GM20000 (cell line): Measurements from ENCODE around the gene DPH3.

ENCODE experiments used
- DNase-seq: peaks from one replicate; pipeline ENCODE4 v3.0.0; 2012; ENCODE audit warnings: low spot score
- TF ChIP-seq, protein P1 (sequence below): IDR thresholded peaks from 2 replicates; pipeline ENCODE4 v1.5.1; 2012; ENCODE audit warnings: mild to moderate bottlenecking, control low read depth; ENCODE audit errors: extremely low read depth, missing control alignments

DPH3 gene

DNA sequence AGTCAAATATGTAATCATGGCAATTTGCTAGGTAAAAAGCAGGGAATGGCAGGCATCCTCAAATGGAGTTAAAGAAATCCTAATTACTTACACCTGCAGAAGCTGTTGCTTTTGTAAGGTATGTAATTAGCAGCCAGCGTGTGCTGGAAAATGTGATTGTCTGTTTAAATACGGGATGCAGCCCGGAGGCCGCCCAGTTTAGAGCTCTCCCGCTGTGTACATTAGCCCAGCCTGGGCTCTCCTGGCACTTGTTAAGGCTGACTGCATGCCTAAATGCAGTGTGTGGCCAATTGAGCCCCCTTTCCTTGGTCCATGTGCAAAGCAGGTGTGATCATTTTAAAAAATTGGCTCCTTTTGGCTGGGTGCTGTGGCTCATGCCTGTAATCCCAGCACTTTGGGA, 9.0 kb downstream of the DPH3 start:
- no peak for DNase-seq
- TF ChIP-seq, protein P1, sequence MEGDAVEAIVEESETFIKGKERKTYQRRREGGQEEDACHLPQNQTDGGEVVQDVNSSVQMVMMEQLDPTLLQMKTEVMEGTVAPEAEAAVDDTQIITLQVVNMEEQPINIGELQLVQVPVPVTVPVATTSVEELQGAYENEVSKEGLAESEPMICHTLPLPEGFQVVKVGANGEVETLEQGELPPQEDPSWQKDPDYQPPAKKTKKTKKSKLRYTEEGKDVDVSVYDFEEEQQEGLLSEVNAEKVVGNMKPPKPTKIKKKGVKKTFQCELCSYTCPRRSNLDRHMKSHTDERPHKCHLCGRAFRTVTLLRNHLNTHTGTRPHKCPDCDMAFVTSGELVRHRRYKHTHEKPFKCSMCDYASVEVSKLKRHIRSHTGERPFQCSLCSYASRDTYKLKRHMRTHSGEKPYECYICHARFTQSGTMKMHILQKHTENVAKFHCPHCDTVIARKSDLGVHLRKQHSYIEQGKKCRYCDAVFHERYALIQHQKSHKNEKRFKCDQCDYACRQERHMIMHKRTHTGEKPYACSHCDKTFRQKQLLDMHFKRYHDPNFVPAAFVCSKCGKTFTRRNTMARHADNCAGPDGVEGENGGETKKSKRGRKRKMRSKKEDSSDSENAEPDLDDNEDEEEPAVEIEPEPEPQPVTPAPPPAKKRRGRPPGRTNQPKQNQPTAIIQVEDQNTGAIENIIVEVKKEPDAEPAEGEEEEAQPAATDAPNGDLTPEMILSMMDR = no peak

DNA sequence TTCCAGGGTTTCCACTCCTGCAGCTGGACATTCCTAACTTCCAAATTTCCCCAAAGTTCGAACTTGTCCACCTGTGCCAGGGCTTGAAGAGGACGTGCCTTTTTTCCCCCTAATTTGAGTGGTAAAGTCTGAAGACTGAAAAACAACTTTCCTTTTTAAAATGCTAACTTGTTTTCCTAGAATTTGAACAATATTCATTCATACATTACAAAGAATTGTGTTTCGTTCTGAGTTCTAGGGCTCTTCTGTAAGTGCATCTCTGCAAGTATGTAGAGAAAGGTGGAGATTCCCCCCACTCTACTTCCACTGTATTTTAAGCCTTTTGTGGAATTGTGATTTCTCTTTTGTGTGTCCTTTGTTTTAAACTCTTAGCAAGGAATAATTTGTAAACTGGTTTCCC, 9.4 kb downstream of the DPH3 start:
- DNase-seq = no peak
- TF ChIP-seq, protein P1 = no peak

DNA sequence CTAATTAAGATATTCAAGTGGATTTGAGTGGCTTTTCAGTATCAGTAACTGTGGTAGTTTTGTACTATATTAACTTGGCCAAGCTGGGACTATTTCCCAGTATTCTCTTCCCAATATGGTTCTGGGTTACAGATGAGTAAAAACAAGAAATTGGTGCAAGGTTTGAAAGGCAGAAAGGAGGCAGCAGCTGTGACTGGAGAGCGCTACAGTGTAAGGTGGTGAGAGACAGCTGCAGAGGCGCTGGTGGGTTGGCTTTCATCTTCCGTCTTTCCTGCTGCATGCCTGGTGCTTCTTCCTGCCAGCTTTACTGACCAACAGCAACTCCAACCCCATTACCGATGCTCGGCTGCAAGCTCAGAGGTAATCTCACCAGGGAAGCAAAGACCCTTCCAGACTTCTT, 9.8 kb downstream of the DPH3 start:
- TF ChIP-seq, protein P1 = no peak
- no peak for DNase-seq

DNA sequence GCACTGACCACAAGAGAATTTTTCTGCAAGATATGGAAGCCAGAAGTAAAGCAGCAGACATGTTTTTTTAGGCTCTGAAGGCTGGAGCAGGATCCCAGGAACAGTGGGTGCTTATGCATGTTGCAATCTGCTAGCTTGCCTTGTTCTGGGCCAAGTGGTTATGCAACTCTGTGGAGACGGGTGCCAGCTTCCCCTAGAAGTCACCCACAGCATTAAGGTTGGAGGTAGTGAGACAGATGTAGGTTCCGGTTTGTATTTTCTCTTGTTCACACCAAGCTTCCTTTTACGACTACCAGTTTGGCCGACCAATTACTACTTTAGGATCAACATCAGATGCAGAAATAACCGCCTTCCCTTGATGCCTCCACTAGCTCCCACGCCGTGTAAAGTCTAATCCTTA, 11.1 kb downstream of the DPH3 start:
- DNase-seq = no peak
- TF ChIP-seq, protein P1 = no peak

DNA sequence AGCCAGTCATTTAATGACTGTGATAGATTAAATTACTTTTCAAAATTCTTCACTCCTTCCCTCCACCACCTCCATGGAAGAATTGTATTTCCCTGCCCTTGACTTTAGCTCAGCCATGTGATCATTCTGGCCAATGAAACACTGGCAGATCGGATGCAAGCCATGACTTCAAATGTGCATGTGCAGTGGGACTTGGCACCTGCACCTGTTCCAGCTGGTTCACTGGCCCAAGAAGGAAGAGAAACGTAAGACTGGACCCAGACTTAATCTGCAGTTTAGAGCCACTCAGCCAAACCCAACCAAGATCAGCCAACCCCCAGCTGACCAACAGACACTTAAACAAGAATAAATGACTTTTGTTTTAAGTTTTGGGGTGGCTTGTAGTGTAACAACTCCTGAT, 11.8 kb downstream of the DPH3 start:
- TF ChIP-seq, protein P1 = no peak
- DNase-seq = no peak

DNA sequence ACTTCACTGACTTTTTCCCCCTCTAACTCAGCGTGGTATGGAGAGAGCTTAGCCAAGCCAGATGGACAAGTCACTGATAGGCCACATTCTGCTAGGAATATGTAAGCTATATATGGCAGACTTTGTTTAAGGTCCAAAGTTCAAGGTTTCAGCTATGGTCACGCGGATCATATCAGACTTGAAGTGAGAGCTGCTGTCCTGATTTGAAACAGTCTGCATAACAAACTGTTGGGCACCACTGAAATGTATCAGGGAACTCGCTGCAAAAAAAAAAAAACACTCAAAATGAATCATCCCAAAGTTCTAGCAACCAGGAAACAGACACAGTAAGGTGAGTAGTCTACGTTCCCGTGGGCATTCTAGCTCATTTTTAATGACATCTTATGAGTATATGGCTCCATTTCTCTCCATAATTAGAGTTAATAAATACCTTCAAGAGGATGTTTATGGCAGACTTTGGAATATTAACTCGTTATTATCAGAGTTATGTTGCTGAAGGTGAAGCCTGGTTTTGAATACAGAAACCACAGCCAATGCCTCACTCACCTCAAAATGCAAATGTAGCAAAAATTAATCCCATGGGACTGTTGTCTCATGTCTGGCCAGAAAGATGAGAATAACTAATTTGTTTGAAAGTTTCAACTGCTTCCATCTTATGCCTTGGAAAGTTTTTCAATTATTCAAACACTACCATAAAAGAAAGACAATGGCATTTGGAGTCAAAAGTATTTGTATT, 12.3 kb downstream of the DPH3 start:
- TF ChIP-seq, protein P1 = no peak
- no peak for DNase-seq

DNA sequence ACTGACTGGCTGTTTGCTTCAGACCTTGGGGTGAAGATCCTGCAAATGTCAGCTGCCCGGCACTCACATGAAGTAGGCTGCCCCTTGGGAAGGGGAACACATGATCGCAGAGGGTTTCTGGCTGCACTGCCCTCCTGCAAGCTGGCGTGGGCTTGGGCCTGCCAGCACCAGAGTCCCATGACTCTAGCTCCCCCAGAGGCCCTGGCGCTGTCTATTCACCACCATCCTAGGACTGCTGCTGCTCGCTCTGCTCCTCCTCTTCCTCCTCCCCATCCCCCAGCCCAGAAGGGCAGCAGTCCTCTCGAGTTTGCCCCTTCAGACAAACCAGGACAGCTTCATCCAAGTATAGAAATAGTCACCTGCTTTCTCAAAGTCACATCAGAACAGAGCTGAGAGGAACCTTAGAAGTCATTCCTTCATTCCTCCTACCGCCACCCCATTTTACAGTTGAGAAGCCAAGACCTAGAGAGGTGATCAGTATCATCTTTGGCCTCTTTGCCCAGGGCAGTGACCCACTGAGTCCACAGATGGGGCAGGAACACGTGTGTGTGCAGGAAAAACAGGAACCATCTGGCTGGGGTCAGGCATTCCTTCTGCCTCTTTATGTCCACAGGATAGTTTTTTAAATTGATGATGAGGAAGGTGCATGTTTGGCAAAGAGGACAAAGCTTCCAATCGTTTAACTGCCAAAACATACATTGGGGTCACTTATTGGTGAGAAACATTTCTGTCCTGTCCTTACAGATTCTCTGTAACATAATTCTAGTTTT, 13.2 kb downstream of the DPH3 start:
- no peak for DNase-seq

More for the DNA sequence above, 13.2 kb downstream of the DPH3 start:
- TF ChIP-seq, protein P1 = no peak
